HG02870 (cell line): ENCODE data around the gene GRIA3.
"Not testable (repeated sequence)": the region's sequence is repeated elsewhere in the genome, so short reads cannot be mapped to it uniquely, and the experiment has no call there.

Source experiments
- ATAC-seq: cut with Tn5 transposase; IDR thresholded peaks from one replicate; pipeline ENCODE4 v1.9.1; 2021; ENCODE audit warnings: mild to moderate bottlenecking, moderate library complexity; ENCODE audit not compliant: unreplicated experiment

The GRIA3 gene

GRCh38 chrX:123271902-123272301, 87.8 kb downstream of the GRIA3 start:
- no peak for ATAC-seq

DNA sequence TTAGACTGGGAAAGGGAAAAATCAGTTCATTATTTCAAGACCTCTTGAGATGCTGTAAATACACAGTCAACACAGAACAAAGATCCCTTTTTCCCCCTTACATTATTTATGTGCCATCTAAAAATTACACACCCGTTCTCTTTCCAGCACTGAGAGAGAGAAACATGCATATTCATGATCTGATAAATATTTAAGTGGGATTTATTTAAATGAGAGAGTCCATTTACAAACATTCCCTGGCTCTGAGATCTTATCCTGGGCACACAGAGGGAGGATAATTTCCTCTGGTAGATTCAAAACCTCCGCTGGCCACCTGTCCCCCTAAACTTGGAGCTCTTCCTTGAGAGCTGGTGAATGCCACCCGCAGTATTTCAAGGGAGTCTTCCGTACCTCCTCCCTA, 88.6 kb downstream of the GRIA3 start:
- ATAC-seq: no peak

DNA sequence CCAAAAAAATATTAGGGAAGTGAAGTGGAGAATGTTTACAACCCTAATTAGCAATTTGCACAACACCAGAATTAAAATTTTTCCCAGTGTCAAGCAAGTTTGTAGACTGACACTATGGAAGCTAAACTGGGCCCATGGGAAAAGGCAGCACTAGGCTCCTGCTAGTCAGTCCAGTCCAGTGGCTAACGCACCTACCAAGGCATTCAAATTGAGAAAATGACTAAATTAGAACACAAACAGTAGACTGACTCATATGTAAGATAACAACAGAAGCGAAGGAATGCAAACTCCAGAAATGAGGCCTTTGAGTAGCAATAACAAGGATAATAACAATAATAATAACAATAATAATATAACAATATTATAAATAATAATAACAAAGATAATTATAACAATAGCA, 90.7 kb downstream of the GRIA3 start:
- ATAC-seq: no peak

DNA sequence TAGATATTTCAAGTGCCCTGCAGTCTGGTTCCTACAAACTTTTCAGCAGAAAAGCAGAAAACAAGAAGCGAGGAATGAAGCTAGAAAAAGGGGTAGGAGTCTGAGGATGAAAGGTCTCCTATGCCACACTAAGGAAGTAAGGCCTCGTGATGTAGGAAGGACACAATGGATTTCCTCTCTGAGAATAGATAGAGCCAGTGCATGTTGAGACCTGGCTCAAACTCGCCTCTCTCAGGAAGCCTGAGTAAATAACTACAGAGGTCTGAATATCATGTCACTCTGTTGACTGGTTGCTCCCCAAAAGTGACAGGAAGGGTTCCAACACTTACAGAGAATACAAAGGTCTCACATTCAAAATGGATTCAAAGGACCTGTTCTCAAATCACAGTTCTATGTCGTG, 93.3 kb downstream of the GRIA3 start:
- ATAC-seq: peak; percentile 24

DNA sequence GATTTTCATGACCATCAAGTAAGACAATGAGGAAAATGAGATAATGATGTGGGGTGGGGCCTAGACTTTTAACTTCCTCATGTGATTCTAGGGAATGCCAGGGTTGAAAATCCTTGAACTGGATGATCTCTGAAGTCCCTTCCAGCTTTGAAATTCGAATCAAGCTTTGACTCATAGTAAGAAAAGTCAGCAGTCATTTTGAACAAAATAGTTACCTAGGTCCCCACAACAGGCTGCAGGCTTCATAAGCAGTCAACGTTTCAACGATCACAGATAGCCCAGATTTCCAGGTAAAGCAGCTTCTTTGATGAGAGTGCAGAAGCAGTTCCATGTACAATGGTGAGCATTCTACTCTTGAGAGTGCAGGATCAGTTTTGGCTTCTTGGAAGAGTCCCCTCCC, 93.7 kb downstream of the GRIA3 start:
- ATAC-seq: peak; percentile 75

DNA sequence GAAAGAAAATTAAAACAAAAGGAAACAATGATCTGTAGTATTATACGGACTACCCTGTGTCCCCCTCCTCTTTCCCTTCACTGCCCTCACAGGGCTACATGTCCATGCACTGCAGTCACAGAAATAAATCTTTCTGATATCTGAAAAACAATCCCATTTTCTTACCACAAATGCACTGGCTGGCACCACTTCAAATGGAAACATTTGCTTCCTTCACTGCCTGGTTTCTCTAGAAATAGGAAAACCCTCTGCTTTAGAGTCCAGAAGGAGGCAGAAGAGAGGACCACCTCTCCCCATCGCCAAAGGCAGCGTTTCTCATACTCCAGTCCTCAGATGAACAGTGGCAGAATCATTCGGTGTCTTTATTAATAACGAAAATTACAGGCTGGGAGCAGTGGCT, 98.2 kb downstream of the GRIA3 start:
- no peak for ATAC-seq

GRCh38 chrX:123283407-123283806, 99.3 kb downstream of the GRIA3 start:
- ATAC-seq: not testable (repeated sequence)

DNA sequence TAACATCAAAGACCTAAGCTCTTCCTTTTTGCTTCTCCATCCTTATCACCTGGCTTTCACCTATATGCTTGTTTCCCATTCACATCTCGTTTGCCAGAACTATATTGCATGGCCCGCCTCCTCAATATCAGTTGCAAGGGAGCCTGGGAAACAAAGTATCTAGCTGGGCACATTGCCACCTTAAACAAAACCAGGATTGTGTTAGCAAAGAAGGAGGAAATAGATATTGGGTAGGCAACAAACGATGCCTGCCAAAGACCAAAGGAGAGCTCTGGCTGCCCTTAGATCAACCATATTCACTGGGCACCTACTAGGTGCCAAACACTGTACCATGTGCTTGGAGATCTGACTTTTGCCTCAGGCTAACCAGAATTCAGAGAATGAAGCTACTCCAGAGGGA, 107.5 kb downstream of the GRIA3 start:
- ATAC-seq: no peak

GRCh38 chrX:123298026-123298425, 113.9 kb downstream of the GRIA3 start:
- ATAC-seq: no peak

- no peak for ATAC-seq
These were observed 119.4 kb downstream of the GRIA3 start for GRCh38 chrX:123303429-123303828.

DNA sequence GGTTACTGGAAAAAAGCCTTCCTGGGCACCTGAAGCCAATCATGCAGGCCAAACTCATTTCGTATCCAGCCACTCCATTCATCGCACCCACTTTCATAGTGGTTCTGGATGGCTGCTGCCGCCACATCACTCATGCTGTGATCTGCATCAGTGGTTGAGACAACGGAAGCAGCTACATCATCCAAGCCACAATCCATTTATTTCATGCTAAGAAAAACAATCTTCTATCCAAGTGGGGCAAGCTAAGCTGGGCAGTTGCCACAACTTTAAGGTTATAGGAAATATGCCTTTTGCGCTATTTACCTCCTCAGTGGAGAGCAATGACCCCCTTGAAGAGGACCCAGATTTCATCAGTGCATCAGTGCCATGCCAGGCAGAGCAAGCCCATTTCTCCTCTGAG, 124.6 kb downstream of the GRIA3 start:
- ATAC-seq: no peak

GRCh38 chrX:123310112-123310511, 126.0 kb downstream of the GRIA3 start:
- no peak for ATAC-seq

DNA sequence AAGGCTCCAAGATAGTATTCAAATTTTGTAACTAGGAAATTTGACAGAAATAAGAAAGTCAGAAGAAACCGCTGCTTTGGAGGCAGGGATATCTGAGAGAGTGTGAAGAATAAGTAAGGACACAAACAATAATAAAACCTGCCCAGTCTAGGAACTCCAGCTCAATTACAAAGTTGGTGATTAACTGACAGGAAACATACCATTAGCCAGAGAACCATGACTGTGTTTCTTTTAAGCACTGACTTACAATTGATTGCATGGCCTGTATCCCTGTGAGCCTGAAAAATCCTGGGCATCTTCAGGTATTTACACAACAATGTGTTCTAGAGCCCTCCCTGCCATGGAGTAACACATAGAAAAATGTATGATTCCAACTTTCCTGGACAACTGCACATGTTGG, 127.4 kb downstream of the GRIA3 start:
- ATAC-seq: no peak

- no peak for ATAC-seq
These were observed 129.4 kb downstream of the GRIA3 start for GRCh38 chrX:123313486-123313885.

- no peak for ATAC-seq
These were observed 136.5 kb downstream of the GRIA3 start for GRCh38 chrX:123320622-123321021.

DNA sequence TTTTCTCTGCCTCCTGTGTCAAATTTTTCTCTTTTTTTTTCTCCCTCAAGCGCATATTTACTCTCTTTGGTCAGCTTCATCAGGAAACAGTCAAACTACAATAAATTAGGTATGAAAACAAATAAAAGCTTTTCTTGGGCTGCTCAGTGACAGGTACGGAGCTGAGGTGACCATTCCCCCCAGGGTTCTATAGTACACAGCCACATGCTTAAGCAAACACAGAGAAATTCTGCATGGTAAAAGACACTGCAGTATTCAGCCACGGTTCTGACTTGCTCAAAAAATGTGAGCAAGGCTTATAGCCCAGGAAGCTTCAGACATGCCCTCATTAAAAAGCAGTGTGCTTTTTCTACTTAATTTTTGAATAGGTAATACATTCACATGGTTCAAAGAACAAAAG, 138.5 kb downstream of the GRIA3 start:
- ATAC-seq: no peak

DNA sequence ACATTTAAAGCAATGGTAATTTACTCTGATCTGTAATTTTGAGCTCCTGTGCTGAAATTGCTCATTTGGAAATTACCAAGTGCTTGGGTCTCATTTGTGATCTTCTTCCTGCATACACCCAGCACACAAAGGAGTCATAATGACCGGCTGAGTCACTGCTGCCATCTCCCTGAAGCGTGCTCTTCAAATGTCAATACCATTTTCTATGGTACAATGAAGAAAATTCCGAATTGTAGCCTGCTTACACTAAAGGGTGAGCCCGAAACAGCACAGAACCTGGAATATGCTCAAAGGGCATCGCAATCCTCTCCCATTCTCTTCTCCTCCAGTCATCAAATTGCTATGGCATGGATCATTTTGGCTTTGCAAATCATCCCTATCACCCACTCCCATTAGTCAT, 140.5 kb downstream of the GRIA3 start:
- ATAC-seq: peak; percentile 76

DNA sequence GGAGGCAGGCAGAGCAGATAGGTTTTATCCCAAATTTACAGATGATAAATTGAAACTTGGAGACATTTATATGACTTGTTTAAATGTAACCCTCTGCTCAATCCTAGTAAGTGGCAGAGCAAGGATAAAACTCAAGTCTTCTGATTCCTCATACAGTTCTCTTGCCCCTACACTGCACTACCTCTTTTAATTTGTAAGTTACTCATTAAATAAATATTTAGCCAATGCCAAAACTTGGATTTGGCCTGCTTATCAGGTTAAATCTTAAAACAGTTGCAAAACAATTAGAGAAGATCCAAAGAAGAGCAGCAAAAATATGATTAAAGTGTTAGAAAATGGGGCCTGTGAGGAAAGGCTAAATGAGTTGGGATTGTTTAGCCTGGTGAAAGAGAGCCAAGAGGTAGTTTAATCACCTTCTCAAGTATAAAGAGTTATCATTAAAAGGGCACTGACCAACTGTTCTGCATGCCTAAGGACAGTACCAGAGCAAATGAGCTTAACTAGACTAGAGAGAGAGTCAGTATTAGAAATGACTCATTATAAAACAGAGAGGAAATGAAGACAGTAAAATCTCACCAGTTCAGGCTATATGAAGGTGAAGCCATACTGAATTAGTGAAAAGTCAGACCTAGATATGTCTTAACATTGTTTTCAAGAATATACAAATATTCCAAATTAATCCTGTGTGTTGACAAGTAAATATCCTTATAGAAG, 146.3 kb downstream of the GRIA3 start:
- ATAC-seq: peak; percentile 90

DNA sequence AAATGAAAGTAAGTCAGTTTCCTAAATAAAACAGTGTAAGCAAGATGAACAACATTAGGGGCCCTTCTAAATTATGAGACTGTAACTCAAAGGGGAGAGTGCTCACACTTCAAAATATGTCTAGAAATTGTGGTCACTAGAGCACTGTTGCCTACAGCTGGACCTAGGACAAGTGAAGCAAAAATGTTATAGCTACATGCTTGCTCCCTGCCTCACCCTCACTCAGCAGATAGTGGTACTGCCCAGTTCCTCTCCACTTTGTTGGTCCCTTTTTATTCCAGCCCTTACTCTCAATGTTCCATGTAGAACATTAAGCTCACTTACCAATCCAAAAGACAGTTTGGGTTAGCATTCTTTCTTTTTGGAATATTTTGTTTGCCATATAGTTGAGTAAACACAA, 147.3 kb downstream of the GRIA3 start:
- ATAC-seq: peak; percentile 27

- ATAC-seq: peak; percentile 48
These were observed 147.8 kb downstream of the GRIA3 start for GRCh38 chrX:123331859-123332258.

DNA sequence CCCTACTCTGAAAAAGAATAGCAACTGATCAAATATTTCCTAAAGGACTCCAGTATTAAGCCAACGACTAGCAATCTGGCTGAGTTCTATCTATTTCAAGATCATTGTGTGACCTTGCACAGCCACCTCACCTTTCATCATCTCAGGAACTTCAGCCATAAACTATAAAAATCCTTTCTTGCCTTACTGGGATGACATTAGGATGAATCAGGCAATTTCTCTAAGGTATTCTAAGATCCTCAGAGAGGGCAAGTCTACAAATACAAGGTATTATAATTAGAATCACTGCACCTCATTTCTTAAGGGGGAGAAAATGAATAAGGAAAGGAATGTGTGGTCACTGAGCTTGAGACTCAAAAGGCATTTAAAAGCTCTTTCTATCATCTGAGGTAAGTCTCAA, 152.6 kb downstream of the GRIA3 start:
- ATAC-seq: no peak

DNA sequence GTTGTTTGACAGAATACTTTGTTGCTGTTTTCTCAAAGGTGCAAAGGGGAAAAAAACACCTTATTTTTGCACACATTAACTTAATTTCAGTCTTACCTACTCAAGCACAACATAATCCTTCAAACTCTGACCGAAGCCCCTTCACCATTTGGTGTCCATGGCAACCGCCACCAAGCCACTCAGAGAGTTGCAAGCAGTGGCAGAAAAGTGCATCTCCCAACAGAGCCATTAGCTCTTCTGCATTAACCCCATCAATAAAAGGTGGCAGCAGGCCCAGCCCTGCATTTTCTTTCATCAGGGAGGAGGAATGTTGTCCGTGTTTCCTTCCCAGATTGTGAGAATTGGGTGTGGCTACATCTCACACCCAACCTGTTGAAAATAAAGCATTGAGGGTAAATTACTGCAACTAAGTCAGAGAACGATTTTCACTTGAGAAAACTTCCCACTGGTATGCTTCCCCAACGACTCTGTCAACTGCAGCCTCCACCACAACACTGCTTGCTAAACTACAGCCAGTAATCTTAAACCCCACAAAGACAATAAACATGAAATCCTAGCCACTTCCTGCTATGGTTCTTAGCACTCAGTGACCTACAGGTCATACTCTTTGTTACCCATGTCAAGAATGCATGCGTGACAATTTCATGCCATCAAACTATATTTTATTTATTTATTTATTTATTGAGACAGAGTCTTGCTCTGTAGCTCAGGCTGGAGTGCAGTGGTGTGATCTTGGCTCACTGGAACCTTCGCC, 154.0 kb downstream of the GRIA3 start:
- ATAC-seq: peak; percentile 41
